GM12878 (cell line): Measurements from ENCODE around the gene YBX2. TPM values are rescaled to one million over a fixed set of nuclear protein-coding genes. Genes with fewer than 3 reads are reported as not detected.

Source experiments
- ATAC-seq: fragments of 200-7000 bp; cut with Tn5 transposase; 3 replicates; pipeline ENCODE4 v1.9.1; 2020; ENCODE audit warnings: mild to moderate bottlenecking, moderate library complexity
- BruUV-seq: library from RNA; stranded (reverse); fragments of 400-500 nt; replicated peaks from 2 replicates; lab custom pipeline; 2021; lab: Mats Ljungman, UMichigan
- CTCF ChIA-PET: fragments of 300-600 bp; sonication (Branson Sonifier 250); formaldehyde crosslinking; extraction: SDS; loops from one replicate; lab custom pipeline; 2021; ENCODE audit warnings: inconsistent platforms; lab: Yijun Ruan, JAX
- POLR2A ChIA-PET: fragments of 350-600 bp; formaldehyde crosslinking; extraction: SDS; loops from one replicate; lab custom pipeline; 2021; ENCODE audit warnings: inconsistent platforms; lab: Charles Lee
- RAD21 ChIA-PET: fragments of 300-600 bp; sonication (Branson Sonifier 250); formaldehyde crosslinking; loops from one replicate; lab custom pipeline; 2023; ENCODE audit warnings: antibody characterized with exemption; ENCODE audit not compliant: unreplicated experiment; lab: Charles Lee
- SMC1A ChIA-PET: fragments of 300-600 bp; sonication (Branson Sonifier 250); formaldehyde crosslinking; loops from one replicate; lab custom pipeline; 2023; ENCODE audit not compliant: unreplicated experiment, uncharacterized antibody; lab: Charles Lee
- DNase-seq: peaks from one replicate; pipeline ENCODE4 v3.0.0-alpha.2; 2011; ENCODE audit warnings: low read depth, low spot score
- FAIRE-seq: peaks from 3 replicates; lab custom pipeline; 2011; peaks lifted over from hg19 to GRCh38; lab: Jason Lieb, UNC
- H2AFZ ChIP-seq: 2 replicates; pipeline ENCODE4 v1.6.0; 2011; ENCODE audit warnings: low read depth, low read length, control low read depth; ENCODE audit not compliant: control insufficient read depth
- H3K27ac ChIP-seq: 2 replicates; pipeline ENCODE4 v1.5.1; 2011; ENCODE audit warnings: control low read depth; ENCODE audit not compliant: control insufficient read depth, insufficient read depth
- H3K27me3 ChIP-seq, 2 experiments: replicated peaks in 1 of 2; 2 replicates each; pipeline versions ENCODE4 v1.6.0 to v1.6.1; 2011; ENCODE audit warnings: low read length in 1 of 2; ENCODE audit not compliant: control insufficient read depth in 2 of 2, insufficient read depth in 2 of 2
- H3K36me3 ChIP-seq, 2 experiments: 2 replicates each; pipeline ENCODE4 v1.5.1; 2011; ENCODE audit warnings: low read length in 1 of 2; ENCODE audit not compliant: control insufficient read depth in 2 of 2, insufficient read depth in 2 of 2
- H3K4me1 ChIP-seq: 2 replicates; pipeline ENCODE4 v1.6.1; 2011; ENCODE audit warnings: mild to moderate bottlenecking, low read length, moderate library complexity, mixed read lengths; ENCODE audit not compliant: control insufficient read depth, insufficient read depth
- H3K4me2 ChIP-seq: 2 replicates; pipeline ENCODE4 v1.6.0; 2011; ENCODE audit warnings: control low read depth; ENCODE audit not compliant: control insufficient read depth, insufficient read depth
- H3K4me3 ChIP-seq: fragments of 200-600 bp; sonication (generic); 2 replicates; pipeline ENCODE4 v1.5.1; 2016
- H3K79me2 ChIP-seq: 2 replicates; pipeline ENCODE4 v1.6.0; 2011; ENCODE audit warnings: low read length; ENCODE audit not compliant: control insufficient read depth, insufficient read depth
- H3K9ac ChIP-seq: 2 replicates; pipeline ENCODE4 v1.8.0; 2011; ENCODE audit warnings: low read length, control low read depth, mixed read lengths; ENCODE audit not compliant: control insufficient read depth, insufficient read depth
- H3K9me3 ChIP-seq: replicated peaks from 3 replicates; pipeline ENCODE4 v1.5.1; 2011; ENCODE audit warnings: mild to moderate bottlenecking, low read length; ENCODE audit not compliant: control insufficient read depth, insufficient read depth
- H4K20me1 ChIP-seq: 2 replicates; pipeline ENCODE4 v1.6.0; 2011; ENCODE audit not compliant: control insufficient read depth, insufficient read depth
- BACH1 ChIP-seq: fragments of 450-650 bp; IDR thresholded peaks from 2 replicates; pipeline ENCODE4 v1.6.1; 2017; ENCODE audit warnings: mild to moderate bottlenecking, borderline replicate concordance
- CTCF ChIP-seq, 3 experiments: IDR thresholded peaks in 2 of 3; conservative IDR thresholded peaks in 1 of 3; 2 replicates each; pipeline ENCODE4 v1.5.1; 2011; ENCODE audit warnings: low read depth in 3 of 3, low read length in 3 of 3, mild to moderate bottlenecking in 3 of 3, control low read depth in 2 of 3, moderate library complexity in 2 of 3, inconsistent platforms in 1 of 3, mixed read lengths in 1 of 3; ENCODE audit not compliant: control insufficient read depth in 2 of 3, insufficient read depth in 1 of 3; ENCODE audit errors: extremely low read depth in 1 of 3
- HDAC6 ChIP-seq: fragments of 200-600 bp; sonication (generic); IDR thresholded peaks from one replicate; pipeline ENCODE4 v1.8.0; 2017; ENCODE audit warnings: antibody characterized with exemption; ENCODE audit not compliant: unreplicated experiment
- IRF5 ChIP-seq: fragments of 450-650 bp; IDR thresholded peaks from 2 replicates; pipeline ENCODE4 v1.6.1; 2017; ENCODE audit warnings: borderline replicate concordance
- MTA3 ChIP-seq: IDR thresholded peaks from 2 replicates; pipeline ENCODE4 v1.6.1; 2012; ENCODE audit warnings: low read length, inconsistent platforms, borderline replicate concordance
- PML ChIP-seq: IDR thresholded peaks from 2 replicates; pipeline ENCODE4 v1.6.1; 2012; ENCODE audit warnings: low read length, inconsistent platforms
- POLR2A ChIP-seq: IDR thresholded peaks from 2 replicates; pipeline ENCODE4 v1.6.1; 2011; ENCODE audit warnings: low read depth, mild to moderate bottlenecking, low read length
- POLR2AphosphoS2 ChIP-seq: IDR thresholded peaks from 2 replicates; pipeline ENCODE4 v1.6.1; 2011; ENCODE audit warnings: low read depth, mild to moderate bottlenecking, low read length, improper control_type of control experiment, moderate library complexity
- POLR2AphosphoS5 ChIP-seq: IDR thresholded peaks from 2 replicates; pipeline ENCODE4 v1.6.1; 2011; ENCODE audit warnings: mild to moderate bottlenecking, low read length, inconsistent platforms
- POU2F2 ChIP-seq: IDR thresholded peaks from 3 replicates; pipeline ENCODE4 v1.6.1; 2011; ENCODE audit warnings: low read depth, mild to moderate bottlenecking, low read length, borderline replicate concordance
- RAD51 ChIP-seq: fragments of 450-650 bp; IDR thresholded peaks from 2 replicates; pipeline ENCODE4 v1.6.1; 2016; ENCODE audit warnings: moderate library complexity, mild to moderate bottlenecking, inconsistent platforms
- SREBF2 ChIP-seq: IDR thresholded peaks from 2 replicates; pipeline ENCODE4 v1.6.1; 2012; ENCODE audit warnings: mild to moderate bottlenecking, low read length
- TAF1 ChIP-seq: IDR thresholded peaks from 2 replicates; pipeline ENCODE4 v1.6.1; 2011; ENCODE audit warnings: mild to moderate bottlenecking, low read depth, low read length, borderline replicate concordance
- whole genome bisulfite sequencing: methylation state at CpG from one replicate; pipeline ENCODE4 v1.1.6; 2016; ENCODE audit warnings: low lambda C conversion rate; ENCODE audit not compliant: insufficient replicate concordance, insufficient coverage; ENCODE audit errors: missing lambda C conversion rate; 5-methylcytosine and 5-hydroxymethylcytosine counted together
- in situ Hi-C: fragments of 300-500 bp; cut with MboI; formaldehyde crosslinking; loops from 9 replicates; pipeline ENCODE4 v1.14.3; 2018; ENCODE audit warnings: mixed read lengths
- intact Hi-C: fragments of 100-400 bp; cut with micrococcal nuclease; formaldehyde crosslinking; loops from one replicate; pipeline ENCODE4 v1.14.2; 2022; ENCODE audit not compliant: unreplicated experiment
- polyA plus RNA-seq, 11 experiments: library from polyadenylated mRNA; depleted of rRNA in 4 of 11; unstranded in 6 of 11; stranded (reverse) in 5 of 11; fragments of >200 nt; fragmentation: Nextera tagmentation in 4 of 11; fragmentation: Illumina TruSeq in 1 of 11; extraction: Ambion mirVana in 4 of 11; extraction: Trizol in 1 of 11; gene quantifications; 1 replicate in 1 of 11; 2 replicates in 10 of 11; pipeline versions ENCODE4 v1.2.1 to v1.2.3, GENCODE V29; 2011 to 2016; ENCODE audit warnings: inconsistent platforms in 2 of 11, missing spikeins in 2 of 11, low read depth in 1 of 11
- total RNA-seq, 4 experiments: library from RNA; depleted of rRNA in 3 of 4; stranded (reverse); fragments of >200 nt in 3 of 4; fragmentation: Illumina TruSeq in 1 of 4; extraction: Trizol in 1 of 4; gene quantifications; 2 replicates each; pipeline versions ENCODE4 v1.2.1 to v1.2.3, GENCODE V29; 2013 to 2021

The YBX2 gene
- total and polyA plus RNA-seq, 10 of the 15 experiments (the other 5 are each of a cell fraction or from before 2014, with no cell fraction given), result not detected

DNA sequence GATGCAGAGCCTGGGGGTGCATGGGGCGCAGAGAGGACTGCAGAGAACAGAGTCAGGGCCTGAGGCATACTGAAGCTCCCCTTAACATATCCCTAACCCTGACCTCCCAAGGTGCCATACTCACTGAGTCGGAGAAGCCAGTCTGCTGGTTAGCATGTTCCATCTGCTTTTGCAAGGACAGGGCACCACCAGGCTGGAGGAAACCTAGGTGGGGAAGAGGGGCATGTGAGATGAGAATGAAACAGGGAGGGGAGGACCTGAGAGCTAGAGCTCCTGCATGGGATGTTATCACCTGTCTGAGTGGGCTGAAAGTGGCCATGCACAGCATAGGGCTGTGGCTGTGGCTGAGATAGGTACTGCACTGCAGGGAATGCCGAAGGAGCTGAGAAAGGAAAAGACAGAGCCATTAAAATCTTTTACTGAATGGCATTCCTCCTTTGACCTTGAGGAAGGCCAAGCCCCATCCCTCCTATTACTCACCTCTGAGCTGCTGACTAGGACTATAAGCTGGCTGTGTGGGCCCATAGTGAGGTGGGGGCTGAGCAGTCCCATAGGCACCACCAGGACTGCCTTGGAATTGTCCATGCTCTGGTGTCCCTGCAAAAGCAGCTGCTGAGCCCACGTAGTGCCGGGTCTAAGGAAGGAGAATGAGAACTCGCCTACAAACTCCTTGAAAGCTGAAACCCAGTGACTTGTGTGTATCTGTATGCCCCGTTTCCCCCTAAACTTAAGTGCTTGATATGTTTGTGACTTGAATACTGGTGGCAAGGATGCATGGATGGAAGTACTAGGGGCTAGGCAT is 18.9 kb upstream of the YBX2 start:
- in situ Hi-C loops, result no loop called here
- H3K27ac ChIP-seq, result no peak overlapping the region
- peak overlapping the region; percentile 84; the same call in 1 of the 2 replicates for H3K4me3 ChIP-seq
- FAIRE-seq (no peak), DNase-seq (no peak)
- H3K79me2 ChIP-seq, result peaks cover 51% of the 10 kb centered on the region
- ChIA-PET CTCF (interaction anchor here (0.7 to 1.2 kb wide), 5 partner anchors 16 to 374 kb away, joined by 3 read pairs; partner anchors contain the start of gene TP53), SMC1A (interaction anchor here (1.0 kb wide), 1 partner anchor 14 kb away, joined by 3 read pairs; no protein-coding TSS in a partner anchor), RAD21 (no interaction called here)
- H3K36me3 ChIP-seq, result peaks cover 34 to 35% of the 10 kb centered on the region in 2 experiments
- intact Hi-C loops, result no loop called here
- peak overlapping the region; percentile 95 for H3K4me2 ChIP-seq
- BruUV-seq, result no TSS peak
- H3K9ac ChIP-seq, result no peak overlapping the region
- WGBS, result 46% methylated on average over 7 of the region's 7 CpGs
- no peaks in the 10 kb centered on the region for H3K27me3 ChIP-seq
- peaks cover 24% of the 10 kb centered on the region for H3K4me1 ChIP-seq
- TF ChIP-seq POLR2AphosphoS5 (peak; percentile 92), IRF5 (no peak), CTCF (IDR thresholded peaks at IDR 0.05 in 2 of 3, conservative IDR thresholded peaks at IDR 0.05 in 1 of 3; ENCODE audit: control insufficient read depth in 2 of 3, extremely low read depth in 1 of 3, insufficient read depth in 1 of 3, low read depth in 3 of 3, low read length in 3 of 3) (peak in 2 of 3 experiments; percentile 27 to 28; a peak in 2 of 6 replicates), BACH1 (peak; percentile 32), POLR2AphosphoS2 (peak; percentile 66; the same call in 1 of the 2 replicates), RAD51 (no peak), HDAC6 (no peak), SREBF2 (no peak), POU2F2 (peak; percentile 55; the same call in 1 of the 3 replicates), POLR2A (peak; percentile 75), TAF1 (no peak), PML (peak; percentile 64; the same call in 1 of the 2 replicates), MTA3 (0 out of 2 replicates have a peak, but pooled peaks have one; percentile 8)
- TF ChIP-seq, all 136 proteins: peak for 8
- Histone ChIP-seq H2AFZ (no peak overlapping the region), H3K9me3 (no peaks in the 10 kb centered on the region), H4K20me1 (peaks cover 21% of the 10 kb centered on the region)
- POLR2A ChIA-PET, result interaction anchor here (0.7 to 1.7 kb wide), 3 partner anchors 17 to 63 kb away, joined by 3 to 6 read pairs (median 3); partner anchors contain the start of gene NEURL4
- peak; percentile 33 for ATAC-seq
